Activated CD4-positive, alpha-beta T cell treated with anti-CD3 and anti-CD28 coated beads, Interleukin-10, Interleukin-2, amounts not matched to agents 100 ng/mL and 50 ng/mL, durations not matched to agents 16 hours and 8 hours (primary cell): ENCODE measurements around the gene CCDC183.
"Not testable (repeated sequence)": the region's sequence is repeated elsewhere in the genome, so short reads cannot be mapped to it uniquely, and the experiment has no call there.

Source experiments
- DNase-seq: peaks from one replicate; pipeline ENCODE4 v3.0.0-alpha.2; 2020

CCDC183 gene

GRCh38 chr9:136803009-136803550, 6.9 kb downstream of the CCDC183 start:
- not testable (repeated sequence) for DNase-seq

- no peak for DNase-seq
Observed at GRCh38 chr9:136803551-136804508, 7.7 kb downstream of the CCDC183 start.

GRCh38 chr9:136804509-136805206, 8.5 kb downstream of the CCDC183 start:
- no peak for DNase-seq

- no peak for DNase-seq
Observed at GRCh38 chr9:136805207-136805740, 9.1 kb downstream of the CCDC183 start.

GRCh38 chr9:136806067-136806466, 9.9 kb downstream of the CCDC183 start:
- no peak for DNase-seq

GRCh38 chr9:136806631-136807201, 10.6 kb downstream of the CCDC183 start:
- no peak for DNase-seq

GRCh38 chr9:136807281-136808074, 11.3 kb downstream of the CCDC183 start, which contains the start of gene RABL6:
Gene RABL6, plus strand, starts transcription at chr9:136807948. Its CDS starts 249 bp downstream, at chr9:136808197.
- DNase-seq = peak; percentile 87

- peak; percentile 34 for DNase-seq
Observed at GRCh38 chr9:136808075-136808805, 12.1 kb downstream of the CCDC183 start.

- DNase-seq = no peak
Observed at GRCh38 chr9:136808806-136809158, 12.6 kb downstream of the CCDC183 start.

- DNase-seq = no peak
Observed at GRCh38 chr9:136814725-136815421, 18.7 kb downstream of the CCDC183 start.

- DNase-seq = no peak
Observed at GRCh38 chr9:136815422-136815782, 19.3 kb downstream of the CCDC183 start.

GRCh38 chr9:136820971-136821825, 25.1 kb downstream of the CCDC183 start:
- no peak for DNase-seq

GRCh38 chr9:136821826-136822544, 25.8 kb downstream of the CCDC183 start:
- no peak for DNase-seq

- DNase-seq = no peak
Observed at GRCh38 chr9:136823136-136824046, 27.3 kb downstream of the CCDC183 start.

GRCh38 chr9:136824496-136825225, 28.5 kb downstream of the CCDC183 start:
- no peak for DNase-seq

GRCh38 chr9:136825295-136826187, 29.4 kb downstream of the CCDC183 start:
- no peak for DNase-seq
